GM10248 (cell line): ENCODE data around the gene ANO1.

ENCODE experiments used
- CTCF ChIA-PET: fragments of 300-600 bp; sonication (Branson Sonifier 250); formaldehyde crosslinking; extraction: SDS; loops from one replicate; lab custom pipeline; 2021; ENCODE audit warnings: antibody characterized with exemption; lab: Yijun Ruan, JAX
- POLR2A ChIA-PET: fragments of 350-650 bp; sonication (Branson Sonifier 250); formaldehyde crosslinking; extraction: SDS; loops from one replicate; lab custom pipeline; 2020; ENCODE audit warnings: antibody characterized with exemption; lab: Yijun Ruan, JAX
- DNase-seq: peaks from one replicate; pipeline ENCODE4 v3.0.0; 2012; ENCODE audit errors: extremely low spot score
- TF ChIP-seq, protein P1 (sequence below): IDR thresholded peaks from 2 replicates; pipeline ENCODE4 v1.5.1; 2012; ENCODE audit warnings: mild to moderate bottlenecking, low read depth; ENCODE audit errors: extremely low read depth, missing control alignments, control extremely low read depth

The ANO1 gene

DNA sequence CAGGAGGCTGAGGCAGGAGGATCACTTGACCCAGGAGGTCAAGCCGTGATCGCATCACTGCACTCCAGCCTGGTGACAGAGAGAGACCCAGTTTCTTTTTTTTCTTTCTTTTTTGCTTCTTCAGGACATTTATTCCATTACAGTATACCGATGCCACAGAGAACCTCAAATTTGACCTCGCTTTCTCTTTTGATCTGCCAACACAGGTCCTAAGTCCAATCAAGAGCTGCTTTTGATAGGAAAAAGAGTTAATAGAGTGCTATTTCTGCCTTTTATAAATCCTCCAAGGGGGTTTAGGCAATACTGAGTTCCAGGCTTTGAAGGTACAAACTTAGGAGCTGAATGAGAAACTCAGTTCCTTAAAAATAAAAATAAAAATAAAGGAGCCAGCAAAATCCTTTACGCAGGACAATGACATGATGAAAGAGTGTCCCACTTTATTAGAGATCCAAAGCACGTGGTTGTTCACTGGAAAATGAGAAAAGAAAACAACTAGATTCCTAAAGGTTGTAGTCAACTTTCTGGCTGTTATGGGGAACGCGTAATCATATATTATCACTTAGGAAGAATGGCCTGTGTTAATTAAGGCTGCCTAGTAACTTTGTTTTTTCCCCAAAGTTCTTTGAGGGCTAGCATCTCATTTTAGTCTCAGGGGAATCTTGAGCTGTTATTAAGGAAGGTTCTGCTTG, 152.2 kb downstream of the ANO1 start:
- DNase-seq = no peak
- POLR2A ChIA-PET = no interaction called here
- CTCF ChIA-PET = no interaction called here
- TF ChIP-seq, protein P1, sequence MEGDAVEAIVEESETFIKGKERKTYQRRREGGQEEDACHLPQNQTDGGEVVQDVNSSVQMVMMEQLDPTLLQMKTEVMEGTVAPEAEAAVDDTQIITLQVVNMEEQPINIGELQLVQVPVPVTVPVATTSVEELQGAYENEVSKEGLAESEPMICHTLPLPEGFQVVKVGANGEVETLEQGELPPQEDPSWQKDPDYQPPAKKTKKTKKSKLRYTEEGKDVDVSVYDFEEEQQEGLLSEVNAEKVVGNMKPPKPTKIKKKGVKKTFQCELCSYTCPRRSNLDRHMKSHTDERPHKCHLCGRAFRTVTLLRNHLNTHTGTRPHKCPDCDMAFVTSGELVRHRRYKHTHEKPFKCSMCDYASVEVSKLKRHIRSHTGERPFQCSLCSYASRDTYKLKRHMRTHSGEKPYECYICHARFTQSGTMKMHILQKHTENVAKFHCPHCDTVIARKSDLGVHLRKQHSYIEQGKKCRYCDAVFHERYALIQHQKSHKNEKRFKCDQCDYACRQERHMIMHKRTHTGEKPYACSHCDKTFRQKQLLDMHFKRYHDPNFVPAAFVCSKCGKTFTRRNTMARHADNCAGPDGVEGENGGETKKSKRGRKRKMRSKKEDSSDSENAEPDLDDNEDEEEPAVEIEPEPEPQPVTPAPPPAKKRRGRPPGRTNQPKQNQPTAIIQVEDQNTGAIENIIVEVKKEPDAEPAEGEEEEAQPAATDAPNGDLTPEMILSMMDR = no peak

DNA sequence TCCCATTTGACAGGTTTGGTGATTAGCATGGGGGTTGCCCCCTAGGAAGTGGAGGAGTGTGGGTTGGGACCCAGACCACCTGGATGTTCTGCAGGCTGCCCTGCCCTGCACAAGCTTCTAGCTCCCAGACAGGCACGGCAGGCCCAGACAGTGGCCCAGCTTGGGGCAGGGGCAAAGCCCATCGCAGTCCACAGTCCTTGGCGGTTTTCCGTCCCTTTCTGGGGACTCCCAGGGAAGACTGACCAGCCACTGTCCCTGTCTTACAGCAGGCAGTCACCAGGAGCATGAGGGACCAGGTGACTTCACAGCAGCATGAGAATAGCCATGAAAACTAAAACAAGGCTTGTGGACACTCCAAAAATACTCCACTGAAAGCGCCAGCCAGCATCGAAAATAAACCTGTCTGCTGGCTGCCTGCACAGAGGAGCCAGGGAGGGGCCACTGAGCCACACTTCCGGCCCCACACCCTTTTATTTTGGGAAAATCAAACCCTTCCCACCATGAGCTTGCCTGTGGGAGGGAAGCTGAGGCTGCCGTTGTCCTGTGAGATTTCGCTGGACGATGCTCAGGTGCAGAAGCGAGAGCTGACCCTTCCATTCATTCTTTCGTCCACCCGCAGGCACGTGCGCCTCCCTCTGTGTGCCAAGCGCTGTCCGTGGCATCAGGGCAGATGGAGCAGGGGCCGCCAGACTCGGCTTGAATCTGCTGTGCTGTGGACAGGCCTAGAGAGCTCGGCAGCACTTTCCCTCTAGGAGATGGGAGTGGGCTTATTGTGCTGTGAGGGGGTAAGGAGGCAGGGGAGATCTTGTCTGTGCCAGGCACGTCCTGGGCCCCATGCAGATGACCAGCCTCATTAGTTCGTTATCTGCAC, 153.0 kb downstream of the ANO1 start:
- TF ChIP-seq, protein P1 = no peak
- ChIA-PET CTCF (no interaction called here), POLR2A (no interaction called here)
- DNase-seq = no peak

- ChIA-PET CTCF (interaction anchor here (0.7 to 1.0 kb wide), 2 partner anchors 13 to 37 kb away, joined by 3 read pairs; no protein-coding TSS in a partner anchor), POLR2A (no interaction called here)
- TF ChIP-seq, protein P1 = no peak
- no peak for DNase-seq
Observed at GRCh38 chr11:70233034-70233433, 154.9 kb downstream of the ANO1 start.

DNA sequence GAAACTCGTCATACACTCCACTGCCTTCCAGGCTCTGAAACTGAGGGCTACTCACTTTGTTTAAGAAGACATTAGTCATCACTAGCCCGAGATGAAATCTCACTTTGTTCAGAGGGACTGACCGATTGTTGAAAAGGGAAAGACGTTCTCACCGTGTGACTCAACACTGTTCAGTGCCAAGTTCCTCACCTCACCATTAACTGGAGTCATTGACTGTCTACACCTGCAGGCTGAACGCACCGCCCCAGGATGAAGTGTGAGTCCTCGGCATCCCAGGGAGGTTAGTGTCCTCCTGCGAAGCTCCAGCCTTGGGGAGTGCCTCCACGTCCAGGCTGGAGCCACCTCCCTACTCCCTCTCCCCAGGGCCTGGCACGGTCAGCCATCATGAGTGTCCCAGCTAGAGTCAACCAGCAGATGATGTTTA, 155.4 kb downstream of the ANO1 start:
- TF ChIP-seq, protein P1 = no peak
- peak; percentile 46 for DNase-seq
- POLR2A ChIA-PET = no interaction called here
- CTCF ChIA-PET = interaction anchor here (0.7 to 1.0 kb wide), 2 partner anchors 13 to 37 kb away, joined by 3 read pairs; no protein-coding TSS in a partner anchor

DNA sequence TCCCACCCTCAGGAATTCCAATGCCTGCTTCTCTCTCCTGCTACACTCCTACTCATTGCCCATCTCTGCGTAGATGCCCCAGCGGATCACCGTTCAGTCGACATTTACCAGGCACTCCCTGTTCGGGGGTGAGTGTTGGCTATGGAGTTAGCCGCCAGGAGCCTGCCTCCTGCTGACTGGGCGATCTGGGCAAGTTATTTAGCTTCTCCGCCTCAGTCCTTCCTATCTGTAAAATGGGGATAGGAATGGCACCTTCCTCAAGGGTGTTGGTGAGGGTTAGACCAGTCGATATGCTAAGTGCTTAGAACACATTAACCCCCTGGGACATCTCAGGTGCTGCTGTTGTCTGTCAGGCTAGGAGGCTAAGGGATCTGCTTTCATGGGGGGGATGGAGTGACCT, 155.8 kb downstream of the ANO1 start:
- ChIA-PET CTCF (interaction anchor here (1.0 kb wide), 1 partner anchor 14 kb away, joined by 3 read pairs; no protein-coding TSS in a partner anchor), POLR2A (no interaction called here)
- DNase-seq = no peak
- TF ChIP-seq, protein P1 = no peak
